Astrocyte (in vitro differentiated cells and primary cell): ENCODE measurements around the gene CNPY4. TPM values are rescaled to one million over a fixed set of nuclear protein-coding genes. Genes with fewer than 3 reads are reported as not detected.

Source experiments
- DNase-seq: peaks from one replicate; pipeline ENCODE4 v3.0.0-alpha.2; 2010; ENCODE audit warnings: low read depth
- FAIRE-seq: peaks from 2 replicates; lab custom pipeline; 2011; peaks lifted over from hg19 to GRCh38; lab: Jason Lieb, UNC
- H2AFZ ChIP-seq: 2 replicates; pipeline ENCODE4 v1.6.0; 2012; ENCODE audit warnings: low read depth, low read length, inconsistent platforms
- H3K27ac ChIP-seq: 2 replicates; pipeline ENCODE4 v1.5.1; 2011; ENCODE audit warnings: low read depth, low read length, inconsistent platforms
- H3K27me3 ChIP-seq: 2 replicates; pipeline ENCODE4 v1.6.0; 2011; ENCODE audit warnings: low read length, inconsistent platforms; ENCODE audit not compliant: insufficient read depth
- H3K36me3 ChIP-seq: 2 replicates; pipeline ENCODE4 v1.5.1; 2011; ENCODE audit warnings: low read length, inconsistent platforms; ENCODE audit not compliant: insufficient read depth
- H3K4me1 ChIP-seq: 2 replicates; pipeline ENCODE4 v1.5.1; 2011; ENCODE audit warnings: low read length, inconsistent platforms; ENCODE audit not compliant: insufficient read depth
- H3K4me2 ChIP-seq: 2 replicates; pipeline ENCODE4 v1.6.0; 2012; ENCODE audit warnings: low read length, inconsistent platforms
- H3K4me3 ChIP-seq: 2 replicates; pipeline ENCODE4 v1.5.1; 2011; ENCODE audit warnings: low read depth, mild to moderate bottlenecking, low read length, inconsistent platforms; ENCODE audit not compliant: insufficient read depth
- H3K79me2 ChIP-seq: 2 replicates; pipeline ENCODE4 v1.6.0; 2012; ENCODE audit warnings: mild to moderate bottlenecking, low read length, inconsistent platforms; ENCODE audit not compliant: insufficient read depth
- H3K9ac ChIP-seq: 2 replicates; pipeline ENCODE4 v1.6.0; 2012; ENCODE audit warnings: mild to moderate bottlenecking, low read length, inconsistent platforms
- H3K9me3 ChIP-seq: 2 replicates; pipeline ENCODE4 v1.5.1; 2012; ENCODE audit warnings: low read depth, mild to moderate bottlenecking, low read length, inconsistent platforms; ENCODE audit not compliant: insufficient read depth
- H4K20me1 ChIP-seq: 2 replicates; pipeline ENCODE4 v1.6.0; 2012; ENCODE audit warnings: low read length, inconsistent platforms; ENCODE audit not compliant: insufficient read depth
- H3K27ac Mint-ChIP-seq: one replicate; pipeline ENCODE4 v1.8.0; 2021; ENCODE audit warnings: mild to moderate bottlenecking, mixed read lengths; ENCODE audit not compliant: unreplicated experiment
- H3K27me3 Mint-ChIP-seq: one replicate; pipeline ENCODE4 v1.8.0; 2021; ENCODE audit warnings: low read depth, mixed read lengths; ENCODE audit not compliant: unreplicated experiment
- H3K36me3 Mint-ChIP-seq: one replicate; pipeline ENCODE4 v1.8.0; 2021; ENCODE audit warnings: low read depth, mixed read lengths; ENCODE audit not compliant: unreplicated experiment
- H3K4me1 Mint-ChIP-seq: one replicate; pipeline ENCODE4 v1.8.0; 2021; ENCODE audit warnings: low read depth, mixed read lengths; ENCODE audit not compliant: unreplicated experiment
- H3K4me3 Mint-ChIP-seq: one replicate; pipeline ENCODE4 v1.8.0; 2021; ENCODE audit warnings: mild to moderate bottlenecking, moderate library complexity, mixed read lengths; ENCODE audit not compliant: unreplicated experiment
- H3K9me3 Mint-ChIP-seq: one replicate; pipeline ENCODE4 v1.8.0; 2021; ENCODE audit warnings: mild to moderate bottlenecking, mixed read lengths; ENCODE audit not compliant: unreplicated experiment
- EZH2 ChIP-seq: IDR thresholded peaks from 2 replicates; pipeline ENCODE4 v1.6.1; 2012; ENCODE audit warnings: mild to moderate bottlenecking, low read length, inconsistent platforms; ENCODE audit not compliant: insufficient read depth
- total RNA-seq: library from RNA; stranded (reverse); gene quantifications from 2 replicates; pipeline ENCODE4 v1.2.1, GENCODE V29; 2021
- TF ChIP-seq, protein P1 (sequence below): IDR thresholded peaks from 2 replicates; pipeline ENCODE4 v1.5.1; 2011; ENCODE audit warnings: low read depth, mild to moderate bottlenecking, inconsistent platforms, low read length, moderate library complexity; ENCODE audit not compliant: insufficient read depth

CNPY4 gene
- total RNA-seq, 1 donor from 2014 or later: 16.4 TPM

DNA sequence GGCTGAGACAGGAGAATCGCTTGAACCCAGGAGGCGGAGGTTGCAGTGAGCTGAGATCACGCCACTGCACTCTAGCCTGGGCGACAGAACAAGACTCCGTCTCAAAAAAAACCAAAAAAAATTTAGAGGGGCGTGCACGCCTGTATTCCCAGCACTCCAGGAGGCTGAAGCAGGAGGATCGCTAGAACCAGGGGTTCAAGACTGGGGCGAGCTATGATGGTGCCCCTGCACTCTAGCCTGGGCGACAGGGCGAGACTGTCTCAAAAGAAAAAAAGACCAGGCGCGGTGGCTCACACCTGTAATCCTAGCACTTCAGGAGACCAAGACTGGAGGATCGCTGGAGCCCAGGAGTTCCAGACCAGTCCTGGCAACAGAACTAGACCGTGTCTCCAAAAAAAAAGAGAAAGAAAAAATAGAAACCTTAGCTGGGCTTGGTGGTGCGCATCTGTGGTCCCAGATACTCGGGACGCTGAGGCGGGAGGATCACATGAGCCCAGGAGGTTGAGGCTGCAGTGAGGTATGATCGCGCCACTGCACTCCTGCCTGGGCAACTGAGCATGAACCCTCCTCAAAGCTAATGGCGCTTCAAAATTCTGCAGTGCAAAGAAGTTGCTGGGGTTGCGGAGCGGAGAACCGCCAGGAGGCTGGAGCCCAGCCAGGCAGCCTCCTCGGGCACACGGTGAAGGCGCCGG, 7.0 kb downstream of the CNPY4 start:
- H2AFZ ChIP-seq: peak overlapping the region; percentile 98
- peaks cover 19% of the 10 kb centered on the region for H3K4me1 ChIP-seq
- no peak for FAIRE-seq
- no peaks in the 10 kb centered on the region for H4K20me1 ChIP-seq
- peaks cover 5% of the 10 kb centered on the region for H3K79me2 ChIP-seq
- Mint-ChIP-seq H3K4me1 (no peaks in the 10 kb centered on the region), H3K27me3 (peaks cover 4% of the 10 kb centered on the region), H3K4me3 (peak overlapping the region; percentile 98), H3K27ac (peak overlapping the region; percentile 99), H3K9me3 (no peaks in the 10 kb centered on the region), H3K36me3 (peaks cover 6% of the 10 kb centered on the region)
- H3K27ac ChIP-seq: peak overlapping the region; percentile 95
- H3K9ac ChIP-seq: peak overlapping the region; percentile 95
- no peak for DNase-seq
- H3K36me3 ChIP-seq: peaks cover 2% of the 10 kb centered on the region
- no peaks in the 10 kb centered on the region for H3K27me3 ChIP-seq
- H3K4me3 ChIP-seq: peak overlapping the region; percentile 94
- peak overlapping the region; percentile 99 for H3K4me2 ChIP-seq
- TF ChIP-seq EZH2: no peak
- H3K9me3 ChIP-seq: no peaks in the 10 kb centered on the region

DNA sequence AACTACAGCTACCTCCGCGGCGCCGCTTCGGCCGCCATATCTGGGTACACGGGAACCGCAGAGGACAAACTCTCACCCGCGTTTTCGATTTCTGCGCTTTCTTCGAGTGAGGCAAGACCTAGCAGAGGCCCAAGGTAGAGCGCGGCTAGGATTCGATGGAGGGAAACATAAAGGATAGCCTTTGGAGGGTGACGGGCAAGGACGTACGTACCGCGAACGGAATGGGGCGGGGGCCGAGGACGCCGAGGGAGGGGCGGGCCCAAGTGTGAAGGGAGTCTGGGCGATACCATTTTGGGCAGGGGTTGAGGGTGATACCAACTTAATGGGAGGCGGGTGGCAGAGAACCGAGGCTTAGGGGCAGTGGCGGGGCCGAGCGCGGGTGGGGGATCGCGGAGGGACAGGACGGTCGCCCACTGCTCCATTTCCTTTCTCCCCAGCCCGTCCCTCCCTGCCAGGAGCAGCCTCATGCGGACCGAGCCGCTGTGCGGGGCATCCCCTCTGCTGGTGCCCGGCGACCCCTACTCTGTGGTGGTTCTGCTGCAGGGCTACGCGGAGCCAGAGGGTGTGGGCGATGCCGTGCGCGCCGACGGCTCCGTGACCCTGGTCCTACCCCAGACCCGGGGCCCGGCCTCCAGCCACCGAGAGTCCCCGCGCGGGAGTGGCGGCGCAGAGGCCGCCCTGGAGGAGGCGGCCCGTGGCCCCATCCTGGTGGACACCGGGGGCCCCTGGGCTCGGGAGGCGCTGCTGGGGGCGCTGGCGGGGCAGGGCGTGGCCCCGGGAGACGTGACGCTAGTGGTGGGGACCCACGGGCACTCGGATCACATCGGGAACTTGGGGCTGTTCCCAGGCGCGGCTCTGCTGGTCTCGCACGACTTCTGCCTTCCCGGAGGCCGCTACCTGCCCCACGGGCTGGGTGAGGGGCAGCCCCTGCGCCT, 7.8 kb downstream of the CNPY4 start, which contains the start of gene MBLAC1:
Gene MBLAC1, plus strand, starts transcription at position 37 of the 935 bp plus-strand sequence. Its CDS starts 429 bp downstream, at position 466.
- DNase-seq (peak; percentile 86), FAIRE-seq (no peak)
- H3K4me1 ChIP-seq: peaks cover 19% of the 10 kb centered on the region
- H3K27ac Mint-ChIP-seq: peak within 1 kb of the TSS; percentile 99
- peak within 1 kb of the TSS; percentile 95 for H3K9ac ChIP-seq
- H4K20me1 ChIP-seq: no peaks in the 10 kb centered on the region
- H3K27me3 ChIP-seq: no peaks in the 10 kb centered on the region
- peak within 1 kb of the TSS; percentile 95 for H3K27ac ChIP-seq
- peak within 1 kb of the TSS; percentile 94 for H3K4me3 ChIP-seq
- peaks cover 2% of the 10 kb centered on the region for H3K36me3 ChIP-seq
- no peaks in the 10 kb centered on the region for H3K9me3 Mint-ChIP-seq
- peaks cover 6% of the 10 kb centered on the region for H3K36me3 Mint-ChIP-seq
- H3K27me3 Mint-ChIP-seq: peaks cover 4% of the 10 kb centered on the region
- peak within 1 kb of the TSS; percentile 98 for H3K4me3 Mint-ChIP-seq
- peaks cover 5% of the 10 kb centered on the region for H3K79me2 ChIP-seq
- no peak for TF ChIP-seq EZH2
- TF ChIP-seq, protein P1, sequence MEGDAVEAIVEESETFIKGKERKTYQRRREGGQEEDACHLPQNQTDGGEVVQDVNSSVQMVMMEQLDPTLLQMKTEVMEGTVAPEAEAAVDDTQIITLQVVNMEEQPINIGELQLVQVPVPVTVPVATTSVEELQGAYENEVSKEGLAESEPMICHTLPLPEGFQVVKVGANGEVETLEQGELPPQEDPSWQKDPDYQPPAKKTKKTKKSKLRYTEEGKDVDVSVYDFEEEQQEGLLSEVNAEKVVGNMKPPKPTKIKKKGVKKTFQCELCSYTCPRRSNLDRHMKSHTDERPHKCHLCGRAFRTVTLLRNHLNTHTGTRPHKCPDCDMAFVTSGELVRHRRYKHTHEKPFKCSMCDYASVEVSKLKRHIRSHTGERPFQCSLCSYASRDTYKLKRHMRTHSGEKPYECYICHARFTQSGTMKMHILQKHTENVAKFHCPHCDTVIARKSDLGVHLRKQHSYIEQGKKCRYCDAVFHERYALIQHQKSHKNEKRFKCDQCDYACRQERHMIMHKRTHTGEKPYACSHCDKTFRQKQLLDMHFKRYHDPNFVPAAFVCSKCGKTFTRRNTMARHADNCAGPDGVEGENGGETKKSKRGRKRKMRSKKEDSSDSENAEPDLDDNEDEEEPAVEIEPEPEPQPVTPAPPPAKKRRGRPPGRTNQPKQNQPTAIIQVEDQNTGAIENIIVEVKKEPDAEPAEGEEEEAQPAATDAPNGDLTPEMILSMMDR: no peak
- H3K4me1 Mint-ChIP-seq: no peaks in the 10 kb centered on the region
- no peaks in the 10 kb centered on the region for H3K9me3 ChIP-seq
- peak within 1 kb of the TSS; percentile 98 for H2AFZ ChIP-seq
- H3K4me2 ChIP-seq: peak within 1 kb of the TSS; percentile 99
